Measurements from ENCODE around the gene FCAR.
"Not testable (repeated sequence)": the region's sequence is repeated elsewhere in the genome, so short reads cannot be mapped to it uniquely, and the experiment has no call there.

Gene FCAR

GRCh38 chr19:54905421-54905802, 31.4 kb downstream of the FCAR start:
- Histone ChIP-seq H3K27ac (no peak overlapping the region), H3K4me3 (ENCODE audit: low read depth, low read length) (no peak overlapping the region), H3K36me3 (replicated peaks) (no peaks in the 10 kb centered on the region), H3K27me3 (replicated peaks) (no peaks in the 10 kb centered on the region)
- DNase-seq, result no peak
- in situ Hi-C loops (cut with HindIII; ENCODE audit: low pct_ligation_motif_present, low sequenced_read_pairs), result no loop called here
- TF ChIP-seq, protein P1, sequence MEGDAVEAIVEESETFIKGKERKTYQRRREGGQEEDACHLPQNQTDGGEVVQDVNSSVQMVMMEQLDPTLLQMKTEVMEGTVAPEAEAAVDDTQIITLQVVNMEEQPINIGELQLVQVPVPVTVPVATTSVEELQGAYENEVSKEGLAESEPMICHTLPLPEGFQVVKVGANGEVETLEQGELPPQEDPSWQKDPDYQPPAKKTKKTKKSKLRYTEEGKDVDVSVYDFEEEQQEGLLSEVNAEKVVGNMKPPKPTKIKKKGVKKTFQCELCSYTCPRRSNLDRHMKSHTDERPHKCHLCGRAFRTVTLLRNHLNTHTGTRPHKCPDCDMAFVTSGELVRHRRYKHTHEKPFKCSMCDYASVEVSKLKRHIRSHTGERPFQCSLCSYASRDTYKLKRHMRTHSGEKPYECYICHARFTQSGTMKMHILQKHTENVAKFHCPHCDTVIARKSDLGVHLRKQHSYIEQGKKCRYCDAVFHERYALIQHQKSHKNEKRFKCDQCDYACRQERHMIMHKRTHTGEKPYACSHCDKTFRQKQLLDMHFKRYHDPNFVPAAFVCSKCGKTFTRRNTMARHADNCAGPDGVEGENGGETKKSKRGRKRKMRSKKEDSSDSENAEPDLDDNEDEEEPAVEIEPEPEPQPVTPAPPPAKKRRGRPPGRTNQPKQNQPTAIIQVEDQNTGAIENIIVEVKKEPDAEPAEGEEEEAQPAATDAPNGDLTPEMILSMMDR (IDR thresholded peaks at IDR 0.05; ENCODE audit: low read depth, low read length, missing control alignments), result no peak

DNA sequence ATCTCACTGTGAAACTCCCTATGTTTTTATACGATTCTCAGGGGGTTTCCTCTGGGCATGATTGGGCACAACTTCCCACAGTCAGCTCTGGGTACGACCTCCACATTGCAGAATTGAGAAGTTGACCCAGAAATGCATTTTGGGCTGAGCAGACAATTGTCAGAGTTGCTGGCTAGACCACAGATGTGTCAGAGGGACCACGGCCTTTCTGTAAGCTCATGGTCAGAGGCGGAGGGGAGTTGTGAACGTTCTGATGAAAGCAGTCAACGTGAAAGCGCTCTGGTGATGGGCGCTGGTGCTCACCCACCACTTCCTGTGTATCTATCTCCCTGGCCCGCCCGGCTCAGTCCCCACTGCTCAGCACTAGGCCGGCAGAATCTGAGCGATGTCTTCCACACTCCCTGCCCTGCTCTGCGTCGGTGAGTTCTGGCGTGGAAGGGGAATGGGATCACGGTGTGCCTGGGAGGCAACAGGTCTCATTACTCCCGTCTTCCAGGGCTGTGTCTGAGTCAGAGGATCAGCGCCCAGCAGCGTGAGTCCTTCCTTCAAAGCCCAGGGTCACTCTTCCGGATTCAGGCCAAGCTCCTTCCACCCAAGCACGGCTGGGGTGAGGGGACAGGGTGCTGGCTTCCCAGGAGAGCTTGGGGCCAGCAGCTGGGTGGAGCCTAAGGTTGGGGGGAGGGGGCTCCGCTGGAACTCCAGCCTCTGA, 31.9 kb downstream of the FCAR start, which contains the start of gene NCR1:
TSS of gene NCR1 (plus strand) at position 346 of the 709 bp plus-strand sequence. CDS start at position 386, 40 bp downstream.
- no peaks in the 10 kb centered on the region for H3K36me3 ChIP-seq (replicated peaks)
- DNase-seq, result no peak
- H3K4me3 ChIP-seq (ENCODE audit: low read depth, low read length), result no peak within 1 kb of the TSS
- H3K27me3 ChIP-seq (replicated peaks), result no peaks in the 10 kb centered on the region
- H3K27ac ChIP-seq, result no peak within 1 kb of the TSS
- in situ Hi-C loops (cut with HindIII; ENCODE audit: low pct_ligation_motif_present, low sequenced_read_pairs), result no loop called here
- TF ChIP-seq, protein P1 (IDR thresholded peaks at IDR 0.05; ENCODE audit: low read depth, low read length, missing control alignments), result no peak

GRCh38 chr19:54906819-54907218, 32.8 kb downstream of the FCAR start:
- no peak overlapping the region for H3K27ac ChIP-seq
- no peak for DNase-seq
- no peak overlapping the region for H3K4me3 ChIP-seq (ENCODE audit: low read depth, low read length)
- in situ Hi-C loops (cut with HindIII; ENCODE audit: low pct_ligation_motif_present, low sequenced_read_pairs), result no loop called here
- no peaks in the 10 kb centered on the region for H3K27me3 ChIP-seq (replicated peaks)
- no peaks in the 10 kb centered on the region for H3K36me3 ChIP-seq (replicated peaks)
- TF ChIP-seq, protein P1 (IDR thresholded peaks at IDR 0.05; ENCODE audit: low read depth, low read length, missing control alignments), result no peak

GRCh38 chr19:54907899-54908298, 33.9 kb downstream of the FCAR start:
- DNase-seq; H3K4me3 ChIP-seq (ENCODE audit: low read depth, low read length); in situ Hi-C loops (cut with HindIII; ENCODE audit: low pct_ligation_motif_present, low sequenced_read_pairs); H3K27me3 ChIP-seq (replicated peaks); H3K27ac ChIP-seq; H3K36me3 ChIP-seq (replicated peaks): not testable (repeated sequence)

- in situ Hi-C loops (cut with HindIII; ENCODE audit: low pct_ligation_motif_present, low sequenced_read_pairs), result no loop called here
- TF ChIP-seq, protein P1 (IDR thresholded peaks at IDR 0.05; ENCODE audit: low read depth, low read length, missing control alignments), result no peak
- no peak for DNase-seq
Measured at GRCh38 chr19:54916822-54917221, 42.8 kb downstream of the FCAR start.

GRCh38 chr19:54918499-54918898, 44.5 kb downstream of the FCAR start:
- H3K4me3 ChIP-seq (ENCODE audit: low read depth, low read length), result no peak overlapping the region
- TF ChIP-seq, protein P1 (IDR thresholded peaks at IDR 0.05; ENCODE audit: low read depth, low read length, missing control alignments), result no peak
- H3K36me3 ChIP-seq (replicated peaks), result no peaks in the 10 kb centered on the region
- DNase-seq, result no peak
- in situ Hi-C loops (cut with HindIII; ENCODE audit: low pct_ligation_motif_present, low sequenced_read_pairs), result no loop called here
- H3K27ac ChIP-seq, result no peak overlapping the region
- H3K27me3 ChIP-seq (replicated peaks), result no peaks in the 10 kb centered on the region

More at GRCh38 chr19:54916822-54917221, 42.8 kb downstream of the FCAR start:
- H3K4me3 ChIP-seq (ENCODE audit: low read depth, low read length), result no peak overlapping the region
- no peak overlapping the region for H3K27ac ChIP-seq
- H3K36me3 ChIP-seq (replicated peaks), result no peaks in the 10 kb centered on the region
- H3K27me3 ChIP-seq (replicated peaks), result no peaks in the 10 kb centered on the region

DNA sequence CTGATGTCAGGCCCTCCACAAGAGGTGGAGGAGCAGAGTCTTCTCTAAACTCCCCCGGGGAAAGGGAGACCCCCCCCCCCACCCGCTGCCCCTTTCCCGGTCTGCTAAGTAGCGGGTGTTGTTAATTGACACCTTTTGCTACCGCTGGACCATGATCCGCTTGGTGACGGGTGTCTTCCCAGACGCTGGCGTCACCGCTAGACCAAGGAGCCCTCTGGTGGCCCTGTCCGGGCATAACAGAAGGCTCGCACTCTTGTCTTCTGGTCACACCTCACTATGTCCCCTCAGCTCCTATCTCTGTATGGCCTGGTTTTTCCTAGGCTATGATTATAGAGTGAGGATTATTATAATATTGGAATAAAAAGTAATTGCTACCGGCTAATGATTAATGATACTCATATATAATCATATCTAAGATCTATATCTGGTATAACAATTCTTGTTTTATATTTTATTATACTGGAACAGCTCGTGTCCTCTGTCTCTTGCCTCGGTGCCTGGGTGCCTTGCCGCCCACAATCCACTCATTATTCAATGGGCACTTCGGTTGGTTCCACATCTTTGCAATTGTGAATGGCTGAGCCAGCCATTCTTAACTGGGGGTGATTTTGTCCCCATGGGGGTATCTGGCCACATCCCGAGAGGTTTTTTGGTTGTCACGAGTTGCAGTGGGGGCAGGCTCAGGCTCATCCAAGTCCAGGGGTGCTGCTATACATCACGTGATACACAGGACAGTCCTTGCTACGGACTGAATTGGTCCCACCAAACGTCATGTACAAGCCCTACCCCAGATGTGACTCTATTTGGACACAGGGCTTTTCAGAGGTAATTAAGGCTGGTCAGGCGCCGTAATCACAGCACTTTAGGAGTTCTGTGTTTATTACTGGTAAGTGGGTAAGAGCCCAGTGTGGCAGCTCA, 45.9 kb downstream of the FCAR start:
- H3K4me3 ChIP-seq (ENCODE audit: low read depth, low read length); H3K27ac ChIP-seq; in situ Hi-C loops (cut with HindIII; ENCODE audit: low pct_ligation_motif_present, low sequenced_read_pairs); H3K27me3 ChIP-seq (replicated peaks); H3K36me3 ChIP-seq (replicated peaks); DNase-seq: not testable (repeated sequence)
